WTC11 (cell line): Measurements from ENCODE around the gene PON3. TPM values are rescaled to one million over a fixed set of nuclear protein-coding genes. Genes with fewer than 3 reads are reported as not detected.

ENCODE experiments used
- ATAC-seq: fragments of 200-7000 bp; cut with Tn5 transposase; 2 replicates; pipeline ENCODE4 v1.10.0; 2021; ENCODE audit warnings: mild to moderate bottlenecking, moderate library complexity
- CTCF ChIA-PET: fragments of 300-600 bp; sonication (Branson Sonifier 250); formaldehyde crosslinking; loops from one replicate; lab custom pipeline; 2021; ENCODE audit warnings: antibody characterized with exemption; lab: Charles Lee
- POLR2A ChIA-PET: fragments of 350-600 bp; sonication (Branson Sonifier 250); formaldehyde crosslinking; loops from one replicate; lab custom pipeline; 2021; ENCODE audit warnings: antibody characterized with exemption; lab: Charles Lee
- DNase-seq: peaks from one replicate; pipeline ENCODE4 v3.0.0; 2021; ENCODE audit warnings: low spot score
- H3K27ac Mint-ChIP-seq: 2 replicates; pipeline ENCODE4 v1.8.0; 2021; ENCODE audit warnings: mixed read lengths
- H3K27me3 Mint-ChIP-seq: 2 replicates; pipeline ENCODE4 v1.8.0; 2021; ENCODE audit warnings: low read depth, mild to moderate bottlenecking, moderate library complexity, mixed read lengths
- H3K36me3 Mint-ChIP-seq: 2 replicates; pipeline ENCODE4 v1.8.0; 2021; ENCODE audit warnings: mixed read lengths
- H3K4me1 Mint-ChIP-seq: 2 replicates; pipeline ENCODE4 v1.8.0; 2022; ENCODE audit warnings: mixed read lengths
- H3K4me3 Mint-ChIP-seq: 2 replicates; pipeline ENCODE4 v1.8.0; 2021; ENCODE audit warnings: mild to moderate bottlenecking, moderate library complexity, mixed read lengths
- H3K9me3 Mint-ChIP-seq: 2 replicates; pipeline ENCODE4 v1.8.0; 2021; ENCODE audit warnings: mixed read lengths
- CTCF ChIP-seq: fragments of 200-600 bp; IDR thresholded peaks from 2 replicates; pipeline ENCODE4 v1.8.0; 2022; ENCODE audit warnings: antibody characterized with exemption
- E2F1 ChIP-seq: sonication (generic); formaldehyde crosslinking; IDR thresholded peaks from 2 replicates; pipeline ENCODE4 v1.8.0; 2022; ENCODE audit warnings: mild to moderate bottlenecking, missing genetic modification reagents
- E2F5 ChIP-seq: sonication (generic); formaldehyde crosslinking; IDR thresholded peaks from 2 replicates; pipeline ENCODE4 v1.8.1; 2022; ENCODE audit warnings: mild to moderate bottlenecking, moderate library complexity, missing genetic modification reagents
- FOXJ3 ChIP-seq: sonication (generic); formaldehyde crosslinking; IDR thresholded peaks from 2 replicates; pipeline ENCODE4 v1.9.0; 2021; ENCODE audit warnings: missing genetic modification reagents, mild to moderate bottlenecking, borderline replicate concordance
- FOXP1 ChIP-seq: sonication (generic); formaldehyde crosslinking; IDR thresholded peaks from 2 replicates; pipeline ENCODE4 v1.8.0; 2022; ENCODE audit warnings: missing genetic modification reagents, mild to moderate bottlenecking, moderate library complexity, borderline replicate concordance
- MYBL2 ChIP-seq: sonication (generic); formaldehyde crosslinking; IDR thresholded peaks from 2 replicates; pipeline ENCODE4 v1.8.1; 2023; ENCODE audit warnings: mild to moderate bottlenecking, moderate library complexity, missing genetic modification reagents
- SMAD4 ChIP-seq: sonication (generic); formaldehyde crosslinking; IDR thresholded peaks from 2 replicates; pipeline ENCODE4 v1.8.0; 2022; ENCODE audit warnings: mild to moderate bottlenecking, missing genetic modification reagents
- TEAD1 ChIP-seq: sonication (generic); formaldehyde crosslinking; IDR thresholded peaks from 2 replicates; pipeline ENCODE4 v1.8.0; 2022; ENCODE audit warnings: mild to moderate bottlenecking, missing genetic modification reagents
- TEAD4 ChIP-seq: sonication (generic); formaldehyde crosslinking; IDR thresholded peaks from 2 replicates; pipeline ENCODE4 v1.8.0; 2022; ENCODE audit warnings: mild to moderate bottlenecking, missing genetic modification reagents
- ZNF138 ChIP-seq: sonication (generic); formaldehyde crosslinking; conservative IDR thresholded peaks from 2 replicates; pipeline ENCODE4 v1.8.1; 2022; ENCODE audit warnings: mild to moderate bottlenecking, moderate library complexity, missing genetic modification reagents
- ZNF219 ChIP-seq: sonication (generic); formaldehyde crosslinking; IDR thresholded peaks from 2 replicates; pipeline ENCODE4 v1.8.0; 2023; ENCODE audit warnings: missing genetic modification reagents, mild to moderate bottlenecking, borderline replicate concordance
- total RNA-seq: library from RNA; stranded (reverse); gene quantifications from 3 replicates; pipeline ENCODE4 v1.2.3, GENCODE V29; 2021
- TF ChIP-seq, protein P1 (sequence below): fragments of 250-450 bp; sonication (Bioruptor Pico); IDR thresholded peaks from 2 replicates; pipeline ENCODE4 v1.9.0; 2021; ENCODE audit warnings: mild to moderate bottlenecking
- TF ChIP-seq, protein P2 (sequence below): fragments of 250-450 bp; sonication (Bioruptor Pico); IDR thresholded peaks from 2 replicates; pipeline ENCODE4 v2.1.2; 2022; ENCODE audit warnings: mild to moderate bottlenecking, moderate library complexity
- TF ChIP-seq, protein P3 (sequence below): sonication (generic); formaldehyde crosslinking; IDR thresholded peaks from 2 replicates; pipeline ENCODE4 v1.8.1; 2023; ENCODE audit warnings: mild to moderate bottlenecking, missing genetic modification reagents

Gene PON3
- total RNA-seq, 1 experiment from 2014 or later = 0.42 TPM

- no peak for DNase-seq
- H3K4me3 Mint-ChIP-seq = no peak overlapping the region
- peaks cover 6% of the 10 kb centered on the region; the same call in 1 of the 2 replicates for H3K4me1 Mint-ChIP-seq
- TF ChIP-seq, protein P1, sequence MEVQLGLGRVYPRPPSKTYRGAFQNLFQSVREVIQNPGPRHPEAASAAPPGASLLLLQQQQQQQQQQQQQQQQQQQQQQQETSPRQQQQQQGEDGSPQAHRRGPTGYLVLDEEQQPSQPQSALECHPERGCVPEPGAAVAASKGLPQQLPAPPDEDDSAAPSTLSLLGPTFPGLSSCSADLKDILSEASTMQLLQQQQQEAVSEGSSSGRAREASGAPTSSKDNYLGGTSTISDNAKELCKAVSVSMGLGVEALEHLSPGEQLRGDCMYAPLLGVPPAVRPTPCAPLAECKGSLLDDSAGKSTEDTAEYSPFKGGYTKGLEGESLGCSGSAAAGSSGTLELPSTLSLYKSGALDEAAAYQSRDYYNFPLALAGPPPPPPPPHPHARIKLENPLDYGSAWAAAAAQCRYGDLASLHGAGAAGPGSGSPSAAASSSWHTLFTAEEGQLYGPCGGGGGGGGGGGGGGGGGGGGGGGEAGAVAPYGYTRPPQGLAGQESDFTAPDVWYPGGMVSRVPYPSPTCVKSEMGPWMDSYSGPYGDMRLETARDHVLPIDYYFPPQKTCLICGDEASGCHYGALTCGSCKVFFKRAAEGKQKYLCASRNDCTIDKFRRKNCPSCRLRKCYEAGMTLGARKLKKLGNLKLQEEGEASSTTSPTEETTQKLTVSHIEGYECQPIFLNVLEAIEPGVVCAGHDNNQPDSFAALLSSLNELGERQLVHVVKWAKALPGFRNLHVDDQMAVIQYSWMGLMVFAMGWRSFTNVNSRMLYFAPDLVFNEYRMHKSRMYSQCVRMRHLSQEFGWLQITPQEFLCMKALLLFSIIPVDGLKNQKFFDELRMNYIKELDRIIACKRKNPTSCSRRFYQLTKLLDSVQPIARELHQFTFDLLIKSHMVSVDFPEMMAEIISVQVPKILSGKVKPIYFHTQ (CRISPR knock-in tag) = no peak
- TF ChIP-seq FOXJ3 (CRISPR knock-in tag) (no peak), FOXP1 (CRISPR knock-in tag) (no peak), E2F1 (CRISPR knock-in tag) (no peak), ZNF219 (no peak), MYBL2 (CRISPR knock-in tag) (no peak), SMAD4 (CRISPR knock-in tag) (no peak), TEAD1 (CRISPR knock-in tag) (no peak)
- TF ChIP-seq, protein P2, sequence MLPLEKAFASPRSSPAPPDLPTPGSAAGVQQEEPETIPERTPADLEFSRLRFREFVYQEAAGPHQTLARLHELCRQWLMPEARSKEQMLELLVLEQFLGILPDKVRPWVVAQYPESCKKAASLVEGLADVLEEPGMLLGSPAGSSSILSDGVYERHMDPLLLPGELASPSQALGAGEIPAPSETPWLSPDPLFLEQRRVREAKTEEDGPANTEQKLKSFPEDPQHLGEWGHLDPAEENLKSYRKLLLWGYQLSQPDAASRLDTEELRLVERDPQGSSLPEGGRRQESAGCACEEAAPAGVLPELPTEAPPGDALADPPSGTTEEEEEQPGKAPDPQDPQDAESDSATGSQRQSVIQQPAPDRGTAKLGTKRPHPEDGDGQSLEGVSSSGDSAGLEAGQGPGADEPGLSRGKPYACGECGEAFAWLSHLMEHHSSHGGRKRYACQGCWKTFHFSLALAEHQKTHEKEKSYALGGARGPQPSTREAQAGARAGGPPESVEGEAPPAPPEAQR = no peak
- TF ChIP-seq, protein P3, sequence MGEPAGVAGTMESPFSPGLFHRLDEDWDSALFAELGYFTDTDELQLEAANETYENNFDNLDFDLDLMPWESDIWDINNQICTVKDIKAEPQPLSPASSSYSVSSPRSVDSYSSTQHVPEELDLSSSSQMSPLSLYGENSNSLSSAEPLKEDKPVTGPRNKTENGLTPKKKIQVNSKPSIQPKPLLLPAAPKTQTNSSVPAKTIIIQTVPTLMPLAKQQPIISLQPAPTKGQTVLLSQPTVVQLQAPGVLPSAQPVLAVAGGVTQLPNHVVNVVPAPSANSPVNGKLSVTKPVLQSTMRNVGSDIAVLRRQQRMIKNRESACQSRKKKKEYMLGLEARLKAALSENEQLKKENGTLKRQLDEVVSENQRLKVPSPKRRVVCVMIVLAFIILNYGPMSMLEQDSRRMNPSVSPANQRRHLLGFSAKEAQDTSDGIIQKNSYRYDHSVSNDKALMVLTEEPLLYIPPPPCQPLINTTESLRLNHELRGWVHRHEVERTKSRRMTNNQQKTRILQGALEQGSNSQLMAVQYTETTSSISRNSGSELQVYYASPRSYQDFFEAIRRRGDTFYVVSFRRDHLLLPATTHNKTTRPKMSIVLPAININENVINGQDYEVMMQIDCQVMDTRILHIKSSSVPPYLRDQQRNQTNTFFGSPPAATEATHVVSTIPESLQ = no peak
- TF ChIP-seq, all 79 proteins: peak for 0
- H3K9me3 Mint-ChIP-seq = no peaks in the 10 kb centered on the region
- H3K27me3 Mint-ChIP-seq = no peaks in the 10 kb centered on the region
- H3K36me3 Mint-ChIP-seq = peaks cover 9% of the 10 kb centered on the region; the same call in 1 of the 2 replicates
- POLR2A ChIA-PET = no interaction called here
- CTCF ChIA-PET = interaction anchor here (1.4 kb wide), 1 partner anchor 16 kb away, joined by 6 read pairs; the partner anchor contains the start of gene PON3
- ATAC-seq = no peak
- no peak overlapping the region for H3K27ac Mint-ChIP-seq
Observed at GRCh38 chr7:95412075-95412474, 15.9 kb upstream of the PON3 start.

- H3K4me3 Mint-ChIP-seq = no peak overlapping the region
- no peak overlapping the region for H3K27ac Mint-ChIP-seq
- no peaks in the 10 kb centered on the region for H3K27me3 Mint-ChIP-seq
- DNase-seq (no peak), ATAC-seq (no peak)
- CTCF ChIA-PET = interaction anchor here (1.4 kb wide), 1 partner anchor 15 kb away, joined by 6 read pairs; the partner anchor contains the start of gene PON3
- peaks cover 6% of the 10 kb centered on the region; the same call in 1 of the 2 replicates for H3K4me1 Mint-ChIP-seq
- POLR2A ChIA-PET = no interaction called here
- peaks cover 9% of the 10 kb centered on the region; the same call in 1 of the 2 replicates for H3K36me3 Mint-ChIP-seq
- TF ChIP-seq TEAD4 (no peak), CTCF (no peak), ZNF138 (CRISPR knock-in tag) (no peak), E2F5 (no peak)
- H3K9me3 Mint-ChIP-seq = no peaks in the 10 kb centered on the region
Observed at GRCh38 chr7:95411666-95412065, 15.5 kb upstream of the PON3 start.
